ENCODE measurements around the gene BLM.

DNA sequence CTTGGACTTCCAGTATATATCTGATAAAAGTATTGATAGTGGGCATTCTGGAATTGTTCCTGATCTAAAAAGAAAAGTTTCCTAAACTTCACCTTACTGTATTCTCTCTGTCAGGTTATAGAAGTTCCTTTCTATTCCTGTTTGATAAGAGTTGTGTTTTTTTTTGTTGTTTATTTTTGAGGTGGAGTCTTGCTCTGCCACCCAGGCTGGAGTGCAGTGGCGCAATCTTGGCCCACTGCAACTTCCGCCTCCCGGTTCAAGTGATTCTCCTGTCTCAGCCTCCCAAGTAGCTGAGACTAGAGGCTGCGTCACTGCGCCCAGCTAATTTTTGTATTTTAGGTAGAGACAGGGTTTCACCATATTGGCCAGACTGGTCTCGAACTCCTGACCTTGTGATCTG is 13.1 kb downstream of the BLM start:
- TF ChIP-seq FOXM1 (IDR thresholded peaks at IDR 0.05; ENCODE audit: borderline replicate concordance) (no peak), FOXK2 (IDR thresholded peaks at IDR 0.05) (no peak), L3MBTL2 (conservative IDR thresholded peaks at IDR 0.05) (no peak), BHLHE40 (IDR thresholded peaks at IDR 0.05; ENCODE audit: borderline replicate concordance) (no peak), HDGF (IDR thresholded peaks at IDR 0.05; ENCODE audit: borderline replicate concordance) (no peak), TARDBP (IDR thresholded peaks at IDR 0.05) (no peak), NFRKB (IDR thresholded peaks at IDR 0.05) (no peak), PKNOX1 (IDR thresholded peaks at IDR 0.05) (no peak), ELF4 (IDR thresholded peaks at IDR 0.05) (no peak), SP1 (IDR thresholded peaks at IDR 0.05) (no peak)
